ENCODE measurements around the gene RPLP2.

- TF ChIP-seq, protein P1, sequence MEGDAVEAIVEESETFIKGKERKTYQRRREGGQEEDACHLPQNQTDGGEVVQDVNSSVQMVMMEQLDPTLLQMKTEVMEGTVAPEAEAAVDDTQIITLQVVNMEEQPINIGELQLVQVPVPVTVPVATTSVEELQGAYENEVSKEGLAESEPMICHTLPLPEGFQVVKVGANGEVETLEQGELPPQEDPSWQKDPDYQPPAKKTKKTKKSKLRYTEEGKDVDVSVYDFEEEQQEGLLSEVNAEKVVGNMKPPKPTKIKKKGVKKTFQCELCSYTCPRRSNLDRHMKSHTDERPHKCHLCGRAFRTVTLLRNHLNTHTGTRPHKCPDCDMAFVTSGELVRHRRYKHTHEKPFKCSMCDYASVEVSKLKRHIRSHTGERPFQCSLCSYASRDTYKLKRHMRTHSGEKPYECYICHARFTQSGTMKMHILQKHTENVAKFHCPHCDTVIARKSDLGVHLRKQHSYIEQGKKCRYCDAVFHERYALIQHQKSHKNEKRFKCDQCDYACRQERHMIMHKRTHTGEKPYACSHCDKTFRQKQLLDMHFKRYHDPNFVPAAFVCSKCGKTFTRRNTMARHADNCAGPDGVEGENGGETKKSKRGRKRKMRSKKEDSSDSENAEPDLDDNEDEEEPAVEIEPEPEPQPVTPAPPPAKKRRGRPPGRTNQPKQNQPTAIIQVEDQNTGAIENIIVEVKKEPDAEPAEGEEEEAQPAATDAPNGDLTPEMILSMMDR (IDR thresholded peaks at IDR 0.05): no peak
- no peak for TF ChIP-seq POLR2A (IDR thresholded peaks at IDR 0.05)
Observed at GRCh38 chr11:861105-861479, 51.3 kb downstream of the RPLP2 start.
